HepG2 (cell line): ENCODE results near the gene PPM1F. TPM values are rescaled to one million over a fixed set of nuclear protein-coding genes. Genes with fewer than 3 reads are reported as not detected.

Experiments used
- ATAC-seq: fragments of 200-7000 bp; cut with Tn5 transposase; 3 replicates; pipeline ENCODE4 v1.9.1; 2020; ENCODE audit warnings: mild to moderate bottlenecking, moderate library complexity
- BruUV-seq: library from RNA; stranded (reverse); fragments of 400-500 nt; replicated peaks from 2 replicates; lab custom pipeline; 2021; lab: Mats Ljungman, UMichigan
- CTCF ChIA-PET: fragments of 300-600 bp; formaldehyde crosslinking; extraction: SDS; loops from one replicate; lab custom pipeline; 2021; ENCODE audit warnings: low total read pairs, inconsistent platforms, low intra/inter-chr PET ratio; lab: Yijun Ruan, JAX
- POLR2A ChIA-PET: fragments of 350-600 bp; sonication (Branson Sonifier 250); formaldehyde crosslinking; loops from one replicate; lab custom pipeline; 2020; ENCODE audit warnings: antibody characterized with exemption, inconsistent platforms; lab: Yijun Ruan, JAX
- DNase-seq: peaks from one replicate; pipeline ENCODE4 v3.0.0-alpha.2; 2015; ENCODE audit warnings: low spot score
- FAIRE-seq: peaks from 3 replicates; lab custom pipeline; 2011; peaks lifted over from hg19 to GRCh38; lab: Jason Lieb, UNC
- H2AFZ ChIP-seq: one replicate; pipeline ENCODE4 v1.6.1; 2011; ENCODE audit warnings: low read length, inconsistent platforms
- H3K27ac ChIP-seq: fragments of 300-600 bp; 3 replicates; pipeline ENCODE4 v1.8.0; 2011; ENCODE audit warnings: mixed run types, mild to moderate bottlenecking, mixed read lengths, low read length, inconsistent platforms; ENCODE audit not compliant: insufficient read depth; ENCODE audit errors: extremely low read length
- H3K27me3 ChIP-seq, 2 experiments: fragments of 200-600 bp in 1 of 2; 2 replicates in 1 of 2; 3 replicates in 1 of 2; pipeline versions ENCODE4 v1.6.0 to v1.8.0; 2011; ENCODE audit warnings: low read length in 2 of 2, mild to moderate bottlenecking in 2 of 2, moderate library complexity in 2 of 2, inconsistent platforms in 1 of 2; ENCODE audit not compliant: insufficient read depth in 2 of 2, control insufficient read depth in 1 of 2
- H3K36me3 ChIP-seq, 2 experiments: fragments of 200-600 bp in 1 of 2; replicated peaks in 1 of 2; 2 replicates in 1 of 2; 3 replicates in 1 of 2; pipeline versions ENCODE4 v1.5.1 to v1.8.0; 2011; ENCODE audit warnings: low read length in 2 of 2, inconsistent platforms in 1 of 2; ENCODE audit not compliant: insufficient read depth in 2 of 2, control insufficient read depth in 1 of 2
- H3K4me1 ChIP-seq: 2 replicates; pipeline ENCODE4 v1.5.1; 2012; ENCODE audit warnings: low read length, inconsistent platforms; ENCODE audit not compliant: insufficient read depth
- H3K4me2 ChIP-seq: 2 replicates; pipeline ENCODE4 v1.6.0; 2011; ENCODE audit warnings: low read depth, low read length, inconsistent platforms
- H3K4me3 ChIP-seq, 3 experiments: fragments of 200-600 bp in 1 of 3; sonication (generic), shearing (Covaris generic) in 1 of 3; replicated peaks in 1 of 3; 2 replicates each; pipeline ENCODE4 v1.5.1; 2011 to 2016; ENCODE audit warnings: low read length in 3 of 3, inconsistent platforms in 2 of 3, low read depth in 2 of 3, mild to moderate bottlenecking in 2 of 3, control low read depth in 1 of 3, mixed read lengths in 1 of 3; ENCODE audit not compliant: insufficient read depth in 1 of 3
- H3K79me2 ChIP-seq: one replicate; pipeline ENCODE4 v1.6.1; 2011; ENCODE audit warnings: low read length, inconsistent platforms; ENCODE audit not compliant: insufficient read depth
- H3K9ac ChIP-seq: 2 replicates; pipeline ENCODE4 v1.6.0; 2011; ENCODE audit warnings: mild to moderate bottlenecking, low read depth, low read length, inconsistent platforms; ENCODE audit not compliant: insufficient read depth
- H3K9me3 ChIP-seq: 2 replicates; pipeline ENCODE4 v1.5.1; 2012; ENCODE audit warnings: mild to moderate bottlenecking, low read length
- H4K20me1 ChIP-seq: 2 replicates; pipeline ENCODE4 v1.6.0; 2011; ENCODE audit warnings: inconsistent platforms, mild to moderate bottlenecking, low read length, moderate library complexity; ENCODE audit not compliant: insufficient read depth
- AHDC1 ChIP-seq: sonication (generic); formaldehyde crosslinking; IDR thresholded peaks from 2 replicates; pipeline ENCODE4 v1.5.1; 2020; ENCODE audit warnings: mild to moderate bottlenecking, missing genetic modification reagents, borderline replicate concordance
- EHMT2 ChIP-seq: fragments of 200-600 bp; sonication (generic); IDR thresholded peaks from 2 replicates; pipeline ENCODE4 v1.7.0; 2017; ENCODE audit warnings: antibody characterized with exemption, low read depth, low read length, borderline replicate concordance
- HNRNPLL ChIP-seq: fragments of 200-400 bp; formaldehyde crosslinking; IDR thresholded peaks from 2 replicates; pipeline ENCODE4 v1.6.1; 2017; ENCODE audit warnings: mild to moderate bottlenecking, low read depth, low read length; ENCODE audit not compliant: poor library complexity, severe bottlenecking
- MTF2 ChIP-seq: sonication (generic); formaldehyde crosslinking; IDR thresholded peaks from 2 replicates; pipeline ENCODE4 v1.5.0; 2020; ENCODE audit warnings: missing genetic modification reagents, borderline replicate concordance
- RBAK ChIP-seq: sonication (generic); formaldehyde crosslinking; IDR thresholded peaks from 2 replicates; pipeline ENCODE4 v1.5.1; 2020; ENCODE audit warnings: mild to moderate bottlenecking, missing genetic modification reagents
- SIX4 ChIP-seq: sonication (generic); formaldehyde crosslinking; IDR thresholded peaks from 2 replicates; pipeline ENCODE4 v1.4.0; 2020; ENCODE audit warnings: missing genetic modification reagents
- SRSF9 ChIP-seq: fragments of 200-400 bp; formaldehyde crosslinking; IDR thresholded peaks from 2 replicates; pipeline ENCODE4 v1.6.1; 2018; ENCODE audit warnings: borderline replicate concordance, mild to moderate bottlenecking, low read depth, low read length; ENCODE audit not compliant: insufficient read depth, poor library complexity, severe bottlenecking
- ZNF180 ChIP-seq: sonication (generic); formaldehyde crosslinking; IDR thresholded peaks from 2 replicates; pipeline ENCODE4 v1.4.0; 2020; ENCODE audit warnings: low read depth, missing genetic modification reagents, borderline replicate concordance
- ZNF354B ChIP-seq: sonication (generic); formaldehyde crosslinking; IDR thresholded peaks from 2 replicates; pipeline ENCODE4 v1.8.0; 2022; ENCODE audit warnings: mild to moderate bottlenecking, missing genetic modification reagents
- ZNF558 ChIP-seq: sonication (generic); formaldehyde crosslinking; IDR thresholded peaks from 2 replicates; pipeline ENCODE4 v1.9.0; 2022; ENCODE audit warnings: mild to moderate bottlenecking, missing genetic modification reagents, borderline replicate concordance
- ZNF775 ChIP-seq: sonication (generic); formaldehyde crosslinking; IDR thresholded peaks from 2 replicates; pipeline ENCODE4 v1.4.0; 2020; ENCODE audit warnings: missing genetic modification reagents, mild to moderate bottlenecking, moderate library complexity, borderline replicate concordance
- ZNF792 ChIP-seq: IDR thresholded peaks from 2 replicates; pipeline ENCODE4 v1.6.1; 2016
- ZUFSP ChIP-seq: sonication (generic); formaldehyde crosslinking; IDR thresholded peaks from 2 replicates; pipeline ENCODE4 v1.9.0; 2021; ENCODE audit warnings: missing genetic modification reagents, mild to moderate bottlenecking, borderline replicate concordance
- WGBS: methylation state at CpG from one replicate; pipeline ENCODE4 v1.1.6; 2017; ENCODE audit warnings: low lambda C conversion rate; 5-methylcytosine and 5-hydroxymethylcytosine counted together
- in situ Hi-C: cut with HindIII; loops from 2 replicates; pipeline ENCODE4 v1.10.0; 2017; ENCODE audit warnings: low pct_unique_long_range_greater_than_20kb; ENCODE audit not compliant: extremely low pct_ligation_motif_present
- intact Hi-C: fragments of 100-400 bp; cut with micrococcal nuclease; formaldehyde crosslinking; loops from one replicate; pipeline ENCODE4 v1.10.0; 2022; ENCODE audit not compliant: unreplicated experiment
- polyA plus RNA-seq, 8 experiments: library from polyadenylated mRNA; depleted of rRNA in 3 of 8; stranded (reverse) in 7 of 8; unstranded in 1 of 8; fragments of >200 nt; fragmentation: Illumina TruSeq in 4 of 8; extraction: Trizol in 4 of 8; gene quantifications; 2 replicates each; pipeline versions ENCODE4 v1.2.1 to v1.2.3, GENCODE V29; 2011 to 2016; ENCODE audit warnings: low read depth in 4 of 8, missing spikeins in 1 of 8, mixed read lengths in 1 of 8; ENCODE audit not compliant: insufficient read depth in 1 of 8
- total RNA-seq, 5 experiments: library from RNA; depleted of rRNA; stranded (reverse); fragments of >200 nt; fragmentation: Illumina TruSeq; extraction: Trizol; gene quantifications; 2 replicates each; pipeline ENCODE4 v1.2.3, GENCODE V29; 2016; ENCODE audit warnings: low read depth in 1 of 5
- TF ChIP-seq, protein P1 (sequence below): sonication (generic); formaldehyde crosslinking; IDR thresholded peaks from 2 replicates; pipeline ENCODE4 v1.4.0; 2020; ENCODE audit warnings: missing genetic modification reagents, borderline replicate concordance

The PPM1F gene
- total and polyA plus RNA-seq, 2 of the 13 experiments (the other 11 are each of a cell fraction or from before 2014, with no cell fraction given) = 11.0 to 19.6 TPM

DNA sequence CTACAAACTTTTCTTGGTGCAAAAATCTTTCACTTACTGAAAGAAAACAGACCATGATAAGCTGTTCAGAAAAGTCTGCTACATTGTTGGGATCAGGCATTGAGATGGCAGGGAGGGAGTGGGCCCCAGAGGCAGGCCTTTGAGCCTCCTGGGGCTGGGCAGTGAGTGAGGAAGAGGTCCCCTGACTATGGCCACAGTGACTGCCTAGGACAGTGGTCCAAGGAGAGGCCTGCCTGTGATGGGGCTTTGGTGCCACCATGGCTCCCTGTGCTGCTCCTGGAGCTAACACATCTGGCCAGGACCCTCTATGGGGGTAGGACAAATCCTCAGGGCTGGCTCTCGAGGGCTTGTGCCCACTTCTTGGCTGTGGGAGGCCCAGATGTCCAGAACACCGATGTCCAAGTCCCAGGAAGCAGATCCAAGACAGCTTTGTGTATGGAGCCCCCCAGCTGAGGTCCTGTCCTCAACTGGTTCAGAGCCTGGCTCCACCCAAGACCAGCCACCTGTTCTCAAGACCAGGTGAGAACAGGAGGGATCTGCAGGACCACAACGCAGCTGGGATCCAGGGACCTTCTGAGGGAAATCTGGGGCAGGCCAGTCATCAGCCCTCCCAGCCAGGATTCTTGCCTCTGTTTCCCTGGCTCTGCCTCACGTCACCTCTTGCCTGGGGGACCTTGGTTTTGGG lies 36.9 kb downstream of the PPM1F start:
- H3K27ac ChIP-seq = no peak overlapping the region
- FAIRE-seq (no peak), DNase-seq (no peak), ATAC-seq (peak; percentile 8; the same call in 1 of the 3 replicates)
- intact Hi-C loops (no loop called here), in situ Hi-C loops (no loop called here)
- H3K4me3 ChIP-seq = no peak overlapping the region
- BruUV-seq = no TSS peak
- no peaks in the 10 kb centered on the region for H3K36me3 ChIP-seq
- POLR2A ChIA-PET = no interaction called here
- H3K9ac ChIP-seq = no peak overlapping the region
- no peak overlapping the region for H3K4me2 ChIP-seq
- CTCF ChIA-PET = no interaction called here
- H3K9me3 ChIP-seq = no peaks in the 10 kb centered on the region
- no peaks in the 10 kb centered on the region for H4K20me1 ChIP-seq
- H3K4me1 ChIP-seq = peaks cover 14% of the 10 kb centered on the region
- H3K79me2 ChIP-seq = no peaks in the 10 kb centered on the region
- WGBS = 67% methylated on average over 1 of the region's 4 CpGs
- H2AFZ ChIP-seq = no peak overlapping the region
- no peaks in the 10 kb centered on the region for H3K27me3 ChIP-seq
- no peak for TF ChIP-seq ZNF354B (CRISPR knock-in tag)
- no peak for TF ChIP-seq ZNF792 (CRISPR knock-in tag)
- TF ChIP-seq ZUFSP (CRISPR knock-in tag) = no peak
- no peak for TF ChIP-seq SIX4 (CRISPR knock-in tag)
- no peak for TF ChIP-seq RBAK (CRISPR knock-in tag)
- no peak for TF ChIP-seq ZNF558 (CRISPR knock-in tag)
- TF ChIP-seq AHDC1 (CRISPR knock-in tag) = no peak
- TF ChIP-seq ZNF180 (CRISPR knock-in tag) = no peak
- no peak for TF ChIP-seq MTF2 (CRISPR knock-in tag)
- TF ChIP-seq HNRNPLL = no peak
- TF ChIP-seq, protein P1, sequence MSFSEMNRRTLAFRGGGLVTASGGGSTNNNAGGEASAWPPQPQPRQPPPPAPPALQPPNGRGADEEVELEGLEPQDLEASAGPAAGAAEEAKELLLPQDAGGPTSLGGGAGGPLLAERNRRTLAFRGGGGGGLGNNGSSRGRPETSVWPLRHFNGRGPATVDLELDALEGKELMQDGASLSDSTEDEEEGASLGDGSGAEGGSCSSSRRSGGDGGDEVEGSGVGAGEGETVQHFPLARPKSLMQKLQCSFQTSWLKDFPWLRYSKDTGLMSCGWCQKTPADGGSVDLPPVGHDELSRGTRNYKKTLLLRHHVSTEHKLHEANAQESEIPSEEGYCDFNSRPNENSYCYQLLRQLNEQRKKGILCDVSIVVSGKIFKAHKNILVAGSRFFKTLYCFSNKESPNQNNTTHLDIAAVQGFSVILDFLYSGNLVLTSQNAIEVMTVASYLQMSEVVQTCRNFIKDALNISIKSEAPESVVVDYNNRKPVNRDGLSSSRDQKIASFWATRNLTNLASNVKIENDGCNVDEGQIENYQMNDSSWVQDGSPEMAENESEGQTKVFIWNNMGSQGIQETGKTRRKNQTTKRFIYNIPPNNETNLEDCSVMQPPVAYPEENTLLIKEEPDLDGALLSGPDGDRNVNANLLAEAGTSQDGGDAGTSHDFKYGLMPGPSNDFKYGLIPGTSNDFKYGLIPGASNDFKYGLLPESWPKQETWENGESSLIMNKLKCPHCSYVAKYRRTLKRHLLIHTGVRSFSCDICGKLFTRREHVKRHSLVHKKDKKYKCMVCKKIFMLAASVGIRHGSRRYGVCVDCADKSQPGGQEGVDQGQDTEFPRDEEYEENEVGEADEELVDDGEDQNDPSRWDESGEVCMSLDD = no peak
- TF ChIP-seq EHMT2 = no peak
- TF ChIP-seq SRSF9 = no peak
- TF ChIP-seq ZNF775 = no peak
